H1 (cell line): ENCODE measurements around the gene CTXN1. TPM values are rescaled to one million over a fixed set of nuclear protein-coding genes. Genes with fewer than 3 reads are reported as not detected.

ENCODE experiments used
- CTCF ChIA-PET: fragments of 300-600 bp; sonication (Branson Sonifier 250); formaldehyde crosslinking; loops from one replicate; lab custom pipeline; 2021; ENCODE audit not compliant: partially characterized antibody; lab: Charles Lee
- POLR2A ChIA-PET: fragments of 300-600 bp; sonication (Branson Sonifier 250); formaldehyde crosslinking; loops from one replicate; lab custom pipeline; 2021; ENCODE audit warnings: inconsistent platforms; ENCODE audit not compliant: partially characterized antibody; lab: Charles Lee
- DNase-seq, 2 experiments: peaks; one replicate each; pipeline versions ENCODE4 v3.0.0 to v3.0.0-alpha.2; 2010 to 2022; ENCODE audit warnings: low spot score in 2 of 2, low read depth in 1 of 2, mixed read lengths in 1 of 2
- FAIRE-seq: peaks from 2 replicates; lab custom pipeline; 2011; peaks lifted over from hg19 to GRCh38; lab: Jason Lieb, UNC
- H2AFZ ChIP-seq: 2 replicates; pipeline ENCODE4 v1.8.1; 2012; ENCODE audit warnings: low read length, inconsistent platforms
- H2AK5ac ChIP-seq: 2 replicates; pipeline ENCODE4 v1.6.1; 2013; ENCODE audit warnings: low read depth, low read length
- H2BK120ac ChIP-seq: replicated peaks from 2 replicates; pipeline ENCODE3; 2013; ENCODE audit warnings: low read depth, low read length, inconsistent platforms
- H2BK12ac ChIP-seq: 2 replicates; pipeline ENCODE4 v1.6.1; 2013; ENCODE audit warnings: low read depth, low read length
- H2BK15ac ChIP-seq: 2 replicates; pipeline ENCODE4 v1.6.1; 2013; ENCODE audit warnings: low read length
- H2BK20ac ChIP-seq: 2 replicates; pipeline ENCODE4 v1.6.1; 2013; ENCODE audit warnings: low read length
- H2BK5ac ChIP-seq: 2 replicates; pipeline ENCODE4 v1.6.1; 2013; ENCODE audit warnings: low read depth, low read length
- H3K14ac ChIP-seq: 2 replicates; pipeline ENCODE4 v1.6.1; 2013; ENCODE audit warnings: inconsistent platforms; ENCODE audit not compliant: insufficient read length
- H3K18ac ChIP-seq: 2 replicates; pipeline ENCODE4 v1.6.1; 2013; ENCODE audit warnings: low read length; ENCODE audit errors: extremely low read depth
- H3K23ac ChIP-seq: 2 replicates; pipeline ENCODE4 v1.6.1; 2013; ENCODE audit warnings: inconsistent platforms; ENCODE audit not compliant: insufficient read length
- H3K23me2 ChIP-seq: 2 replicates; pipeline ENCODE4 v1.6.1; 2013; ENCODE audit warnings: low read depth, low read length
- H3K27ac ChIP-seq: 2 replicates; pipeline ENCODE4 v1.6.1; 2011; ENCODE audit warnings: low read depth, low read length, inconsistent platforms
- H3K27me3 ChIP-seq, 4 experiments: replicated peaks in 1 of 4; 1 replicate in 1 of 4; 2 replicates in 3 of 4; pipeline versions ENCODE4 v1.6.1 to v1.8.1; 2011 to 2013; ENCODE audit warnings: low read length in 3 of 4, mild to moderate bottlenecking in 3 of 4, inconsistent platforms in 2 of 4, mixed read lengths in 2 of 4, moderate library complexity in 1 of 4; ENCODE audit not compliant: control insufficient read depth in 3 of 4, insufficient read depth in 3 of 4; ENCODE audit errors: extremely low read depth in 1 of 4
- H3K36me3 ChIP-seq, 4 experiments: 2 replicates each; pipeline versions ENCODE4 v1.6.1 to v1.8.1; 2011 to 2013; ENCODE audit warnings: mild to moderate bottlenecking in 4 of 4, low read length in 3 of 4, moderate library complexity in 2 of 4, control low read depth in 1 of 4, inconsistent platforms in 1 of 4; ENCODE audit not compliant: insufficient read depth in 4 of 4, control insufficient read depth in 2 of 4
- H3K4ac ChIP-seq: replicated peaks from 2 replicates; pipeline ENCODE3; 2013; ENCODE audit warnings: low read length, low read depth, mixed read lengths, inconsistent platforms; ENCODE audit not compliant: insufficient read length
- H3K4me1 ChIP-seq, 4 experiments: replicated peaks in 1 of 4; 1 replicate in 1 of 4; 2 replicates in 3 of 4; pipeline versions ENCODE4 v1.6.1 to v1.8.1; 2011 to 2013; ENCODE audit warnings: low read length in 3 of 4, inconsistent platforms in 2 of 4, mixed read lengths in 1 of 4; ENCODE audit not compliant: insufficient read depth in 4 of 4, control insufficient read depth in 3 of 4
- H3K4me2 ChIP-seq, 2 experiments: 2 replicates each; pipeline versions ENCODE4 v1.6.1 to v1.8.1; 2011 to 2013; ENCODE audit warnings: low read depth in 2 of 2, low read length in 2 of 2, control low read depth in 1 of 2, inconsistent platforms in 1 of 2, mild to moderate bottlenecking in 1 of 2; ENCODE audit not compliant: insufficient read depth in 1 of 2
- H3K4me3 ChIP-seq, 4 experiments: fragments of 200-600, 300-600 bp in 1 of 4; sonication (generic), shearing (Covaris generic), sonication (Bioruptor Twin) in 1 of 4; 2 replicates each; pipeline versions ENCODE4 v1.5.1 to v1.8.1; 2011 to 2016; ENCODE audit warnings: low read length in 4 of 4, low read depth in 3 of 4, control low read depth in 2 of 4, inconsistent platforms in 2 of 4, mild to moderate bottlenecking in 2 of 4, mixed read lengths in 1 of 4, moderate library complexity in 1 of 4; ENCODE audit not compliant: insufficient read depth in 2 of 4; ENCODE audit errors: extremely low read depth in 1 of 4
- H3K56ac ChIP-seq: replicated peaks from 2 replicates; pipeline ENCODE3; 2013; ENCODE audit warnings: low read depth, mild to moderate bottlenecking, mixed read lengths, low read length, inconsistent platforms; ENCODE audit not compliant: insufficient read length
- H3K79me1 ChIP-seq: 2 replicates; pipeline ENCODE4 v1.6.1; 2013; ENCODE audit warnings: low read depth, low read length, control low read depth
- H3K79me2 ChIP-seq, 2 experiments: 2 replicates each; pipeline versions ENCODE4 v1.6.1 to v1.8.1; 2012 to 2013; ENCODE audit warnings: low read length in 2 of 2, mild to moderate bottlenecking in 2 of 2, inconsistent platforms in 1 of 2; ENCODE audit not compliant: insufficient read depth in 2 of 2, control insufficient read depth in 1 of 2
- H3K9ac ChIP-seq, 4 experiments: replicated peaks in 1 of 4; 1 replicate in 1 of 4; 2 replicates in 3 of 4; pipeline versions ENCODE4 v1.6.1 to v1.8.1; 2011 to 2013; ENCODE audit warnings: low read depth in 3 of 4, low read length in 3 of 4, control low read depth in 2 of 4, mild to moderate bottlenecking in 2 of 4, moderate library complexity in 2 of 4, inconsistent platforms in 1 of 4; ENCODE audit errors: extremely low read depth in 1 of 4
- H3K9me3 ChIP-seq, 2 experiments: 2 replicates each; pipeline versions ENCODE4 v1.6.1 to v1.8.1; 2012 to 2013; ENCODE audit warnings: mild to moderate bottlenecking in 2 of 2, moderate library complexity in 2 of 2, control low read depth in 1 of 2, inconsistent platforms in 1 of 2, low read depth in 1 of 2, low read length in 1 of 2, mixed read lengths in 1 of 2; ENCODE audit not compliant: insufficient read depth in 2 of 2
- H4K20me1 ChIP-seq, 2 experiments: replicated peaks in 1 of 2; 2 replicates each; pipeline versions ENCODE3 to v1.8.1; 2011 to 2013; ENCODE audit warnings: inconsistent platforms in 2 of 2, low read length in 2 of 2, mild to moderate bottlenecking in 1 of 2; ENCODE audit not compliant: insufficient read depth in 2 of 2, control insufficient read depth in 1 of 2
- H4K5ac ChIP-seq: 2 replicates; pipeline ENCODE4 v1.6.1; 2013; ENCODE audit warnings: low read length, low read depth, mixed read lengths, inconsistent platforms; ENCODE audit not compliant: insufficient read length
- H4K8ac ChIP-seq: 2 replicates; pipeline ENCODE4 v1.8.0; 2013; ENCODE audit warnings: mild to moderate bottlenecking, moderate library complexity, low read length, inconsistent platforms; ENCODE audit not compliant: insufficient read depth; ENCODE audit errors: extremely low read depth
- H4K91ac ChIP-seq: replicated peaks from 2 replicates; pipeline ENCODE3; 2013; ENCODE audit warnings: low read length, mixed read lengths, inconsistent platforms; ENCODE audit not compliant: insufficient read length
- BRCA1 ChIP-seq: IDR thresholded peaks from 2 replicates; pipeline ENCODE4 v1.6.1; 2012; ENCODE audit warnings: low read depth, low read length, improper control_type of control experiment
- CBX5 ChIP-seq: fragments of 300-800, 300-1000 bp; sonication (generic); IDR thresholded peaks from 2 replicates; pipeline ENCODE4 v1.7.1; 2016; ENCODE audit warnings: antibody characterized with exemption, low read length, low read depth
- CBX8 ChIP-seq: fragments of 300-800, 300-1000 bp; sonication (generic); IDR thresholded peaks from 2 replicates; pipeline ENCODE4 v1.7.1; 2016; ENCODE audit warnings: low read depth, low read length, borderline replicate concordance
- MAFK ChIP-seq: IDR thresholded peaks from 2 replicates; pipeline ENCODE4 v1.6.1; 2012; ENCODE audit warnings: low read depth, mild to moderate bottlenecking, improper control_type of control experiment, low read length
- POLR2A ChIP-seq, 2 experiments: IDR thresholded peaks; 1 replicate in 1 of 2; 2 replicates in 1 of 2; pipeline ENCODE4 v1.6.1; 2011; ENCODE audit warnings: low read depth in 2 of 2, low read length in 2 of 2, mild to moderate bottlenecking in 2 of 2; ENCODE audit errors: control extremely low read depth in 1 of 2
- RFX5 ChIP-seq: IDR thresholded peaks from 2 replicates; pipeline ENCODE4 v1.6.1; 2011; ENCODE audit warnings: low read depth, low read length, improper control_type of control experiment, borderline replicate concordance
- RNF2 ChIP-seq: fragments of 200-900, 300-1000 bp; sonication (generic); IDR thresholded peaks from 2 replicates; pipeline ENCODE4 v1.7.1; 2016; ENCODE audit warnings: borderline replicate concordance, low read depth, mild to moderate bottlenecking, antibody characterized with exemption, low read length; ENCODE audit not compliant: poor library complexity, severe bottlenecking; ENCODE audit errors: missing control alignments
- SRF ChIP-seq: IDR thresholded peaks from 2 replicates; pipeline ENCODE4 v1.6.1; 2011; ENCODE audit warnings: mild to moderate bottlenecking, low read depth, low read length, moderate library complexity
- TCF12 ChIP-seq: IDR thresholded peaks from 2 replicates; pipeline ENCODE4 v1.6.1; 2011; ENCODE audit warnings: low read depth, mild to moderate bottlenecking, low read length
- TEAD4 ChIP-seq: IDR thresholded peaks from 2 replicates; pipeline ENCODE4 v1.6.1; 2012; ENCODE audit warnings: low read depth, low read length, inconsistent platforms, mixed read lengths
- WGBS, 2 experiments: shearing (Covaris generic) in 1 of 2; methylation state at CpG; one replicate each; pipeline versions ENCODE4 v1.1.6 to v1.1.7; 2013 to 2015; ENCODE audit warnings: low lambda C conversion rate in 2 of 2, mixed read lengths in 2 of 2, inconsistent platforms in 1 of 2, low coverage in 1 of 2, missing lambda C conversion rate in 1 of 2; ENCODE audit not compliant: insufficient replicate concordance in 2 of 2, insufficient coverage in 1 of 2, insufficient read length in 1 of 2; ENCODE audit errors: extremely low coverage in 1 of 2, missing lambda C conversion rate in 1 of 2; 5-methylcytosine and 5-hydroxymethylcytosine counted together
- polyA plus RNA-seq, 7 experiments: library from polyadenylated mRNA; depleted of rRNA in 3 of 7; stranded (reverse) in 5 of 7; unstranded in 2 of 7; fragments of >200 nt in 5 of 7; fragments of 200-250 nt in 2 of 7; gene quantifications; 1 replicate in 5 of 7; 2 replicates in 1 of 7; 4 replicates in 1 of 7; pipeline versions ENCODE4 v1.2.1 to v1.2.3, GENCODE V29; 2011 to 2013; ENCODE audit warnings: missing spikeins in 2 of 7, mixed read lengths in 2 of 7
- total RNA-seq: library from RNA; stranded (reverse); fragmentation: NEBNext Ultra II Directional; extraction: Animal tissue kit (Norgen Biotek cat#: 25700); gene quantifications from 2 replicates; pipeline ENCODE4 v1.2.1, GENCODE V29; 2021
- TF ChIP-seq, protein P1 (sequence below): IDR thresholded peaks from 2 replicates; pipeline ENCODE4 v1.6.1; 2011; ENCODE audit warnings: low read length, improper control_type of control experiment

Gene CTXN1
- total and polyA plus RNA-seq, 2 of the 8 experiments (the other 6 are each of a cell fraction or from before 2014, with no cell fraction given): 16.4 to 58.0 TPM

DNA sequence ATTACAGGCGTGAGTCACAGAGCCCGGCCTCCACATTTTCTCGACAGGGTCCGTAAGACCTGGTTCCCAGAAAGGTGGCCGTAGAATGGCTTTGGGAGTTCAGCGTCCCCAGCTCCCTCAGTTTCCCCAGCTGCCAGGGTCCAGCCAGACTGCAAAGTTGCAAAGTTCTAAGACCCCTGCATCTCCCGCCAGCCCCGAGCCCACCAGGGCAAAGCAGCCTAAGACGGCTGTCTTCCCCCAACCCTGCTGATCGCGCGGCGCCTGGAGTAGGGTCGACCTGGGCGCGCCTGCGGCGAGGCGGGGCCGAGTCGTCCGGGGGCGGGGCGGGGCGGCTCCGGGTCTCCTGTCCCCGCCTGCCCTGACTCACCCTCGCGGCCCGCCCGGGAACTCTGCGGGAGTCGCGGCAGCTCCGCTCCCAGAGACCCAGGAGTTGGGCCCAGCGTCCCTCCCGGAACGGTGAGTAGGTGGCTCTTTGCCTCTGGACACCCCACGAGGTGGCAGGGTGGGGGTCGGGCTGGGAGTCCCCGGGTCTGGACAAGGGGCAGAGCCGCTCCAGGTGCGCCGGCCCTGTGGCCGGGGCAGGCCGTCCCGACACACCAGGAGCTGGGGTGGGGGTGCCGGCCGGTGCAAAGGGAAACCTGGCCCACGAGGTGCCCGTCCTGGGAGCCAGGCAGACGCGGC lies 37.6 kb downstream of the CTXN1 start, which contains the start of gene LRRC8E:
Gene LRRC8E (plus strand): TSS at position 366 of the 681 bp plus-strand sequence. CDS start 7,094 bp downstream, outside the sequence.
- no peaks in the 10 kb centered on the region for H4K20me1 ChIP-seq
- no peaks in the 10 kb centered on the region for H3K36me3 ChIP-seq
- ChIA-PET CTCF (interaction anchor here (1.0 to 3.2 kb wide), 8 partner anchors 12 to 309 kb away, joined by 3 to 21 read pairs (median 4); no protein-coding TSS in a partner anchor), POLR2A (interaction anchor here (1.0 to 1.9 kb wide), 9 partner anchors 9 to 41 kb away, joined by 3 to 9 read pairs (median 4); partner anchors contain the start of gene PRR36)
- H3K14ac ChIP-seq: no peak within 1 kb of the TSS
- no peaks in the 10 kb centered on the region for H3K9me3 ChIP-seq
- peak within 1 kb of the TSS; percentile 51 to 69 (median 57) for H3K4me3 ChIP-seq
- no peaks in the 10 kb centered on the region for H3K79me2 ChIP-seq
- H2BK120ac ChIP-seq: no peak within 1 kb of the TSS
- no peak within 1 kb of the TSS; the same call in 1 of the 2 replicates for H2BK15ac ChIP-seq
- H2BK20ac ChIP-seq: no peak within 1 kb of the TSS
- no peak within 1 kb of the TSS; a peak in 1 of 7 replicates for H3K9ac ChIP-seq
- H4K91ac ChIP-seq: no peak within 1 kb of the TSS
- peaks cover 5% of the 10 kb centered on the region; the same call in 1 of the 2 replicates for H3K23me2 ChIP-seq
- H3K23ac ChIP-seq: no peak within 1 kb of the TSS
- H3K27me3 ChIP-seq: peaks cover 0 to 4% (median 3%) of the 10 kb centered on the region in 4 experiments; a peak in 4 of 7 replicates
- H3K4me1 ChIP-seq: peaks cover 0 to 7% (median 5%) of the 10 kb centered on the region in 4 experiments; a peak in 4 of 7 replicates
- H4K5ac ChIP-seq: no peak within 1 kb of the TSS
- no peak within 1 kb of the TSS for H3K27ac ChIP-seq
- 12% methylated on average over 41 of the region's 53 CpGs; no CpG with 5 or more reads in 1 of the 2 experiments for WGBS, 2 experiments
- no peak for FAIRE-seq
- peak within 1 kb of the TSS; percentile 55 to 73 for H3K4me2 ChIP-seq
- peak within 1 kb of the TSS; percentile 78; the same call in 1 of the 2 replicates for H3K18ac ChIP-seq
- peak within 1 kb of the TSS; percentile 71 for H4K8ac ChIP-seq
- H3K4ac ChIP-seq: no peak within 1 kb of the TSS
- H3K56ac ChIP-seq: no peak within 1 kb of the TSS
- peak within 1 kb of the TSS; percentile 16; the same call in 1 of the 2 replicates for H2BK5ac ChIP-seq
- H3K79me1 ChIP-seq: no peaks in the 10 kb centered on the region
- DNase-seq: peak in 1 of 2 experiments; percentile 92
- H2AFZ ChIP-seq: peak within 1 kb of the TSS; percentile 93; the same call in 1 of the 2 replicates
- H2AK5ac ChIP-seq: no peak within 1 kb of the TSS
- no peak within 1 kb of the TSS for H2BK12ac ChIP-seq
- TF ChIP-seq SRF (no peak), BRCA1 (no peak), TCF12 (no peak), POLR2A (IDR thresholded peaks at IDR 0.05; ENCODE audit: control extremely low read depth in 1 of 2, low read depth in 2 of 2, low read length in 2 of 2) (no peak), CBX8 (no peak), RFX5 (no peak), CBX5 (no peak), RNF2 (no peak), TEAD4 (no peak), MAFK (no peak)
- TF ChIP-seq, protein P1, sequence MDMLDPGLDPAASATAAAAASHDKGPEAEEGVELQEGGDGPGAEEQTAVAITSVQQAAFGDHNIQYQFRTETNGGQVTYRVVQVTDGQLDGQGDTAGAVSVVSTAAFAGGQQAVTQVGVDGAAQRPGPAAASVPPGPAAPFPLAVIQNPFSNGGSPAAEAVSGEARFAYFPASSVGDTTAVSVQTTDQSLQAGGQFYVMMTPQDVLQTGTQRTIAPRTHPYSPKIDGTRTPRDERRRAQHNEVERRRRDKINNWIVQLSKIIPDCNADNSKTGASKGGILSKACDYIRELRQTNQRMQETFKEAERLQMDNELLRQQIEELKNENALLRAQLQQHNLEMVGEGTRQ: no peak
